Stimulated activated CD8-positive, alpha-beta memory T cell treated with anti-CD3 and anti-CD28 coated beads, Interleukin-4, amount 100 ng/mL, for 4 hours (primary cell): ENCODE results near the gene CD59.
"Not testable (repeated sequence)": the region's sequence is repeated elsewhere in the genome, so short reads cannot be mapped to it uniquely, and the experiment has no call there.

ENCODE experiments used
- DNase-seq, 2 donors: peaks; one replicate each; pipeline ENCODE4 v3.0.0-alpha.2; 2020; ENCODE audit warnings: low read depth in 2 of 2, low spot score in 1 of 2

CD59 gene

GRCh38 chr11:33743291-33743690 is 7.1 kb upstream of the CD59 start:
- DNase-seq = no peak

GRCh38 chr11:33742249-33742851 is 6.1 kb upstream of the CD59 start:
- DNase-seq = no peak

GRCh38 chr11:33741806-33742205 is 5.6 kb upstream of the CD59 start:
- DNase-seq = no peak

- no peak for DNase-seq
These were observed 1.2 kb upstream of the CD59 start for GRCh38 chr11:33737362-33737821.

GRCh38 chr11:33735271-33736147 is 714 bp downstream of the CD59 start:
- no peak for DNase-seq

- DNase-seq = no peak
These were observed 1.6 kb downstream of the CD59 start for GRCh38 chr11:33734441-33735270.

- DNase-seq = no peak
These were observed 2.2 kb downstream of the CD59 start for GRCh38 chr11:33733980-33734379.

GRCh38 chr11:33731723-33732531 is 4.3 kb downstream of the CD59 start:
- DNase-seq = no peak

- no peak for DNase-seq
These were observed 5.5 kb downstream of the CD59 start for GRCh38 chr11:33730716-33731115.

GRCh38 chr11:33729072-33729664 is 7.1 kb downstream of the CD59 start:
- DNase-seq = not testable (repeated sequence)

- not testable (repeated sequence) for DNase-seq
These were observed 8.7 kb downstream of the CD59 start for GRCh38 chr11:33727539-33727938.

- no peak for DNase-seq
These were observed 10.7 kb downstream of the CD59 start for GRCh38 chr11:33725496-33725895.

GRCh38 chr11:33724644-33725035 is 11.6 kb downstream of the CD59 start:
- DNase-seq = no peak

- DNase-seq = no peak
These were observed 12.9 kb downstream of the CD59 start for GRCh38 chr11:33723238-33723881.

- no peak for DNase-seq
These were observed 13.5 kb downstream of the CD59 start for GRCh38 chr11:33722590-33723234.

- no peak for DNase-seq
These were observed 14.2 kb downstream of the CD59 start for GRCh38 chr11:33721984-33722383.

- no peak for DNase-seq
These were observed 14.8 kb downstream of the CD59 start for GRCh38 chr11:33721426-33721825.

GRCh38 chr11:33719587-33719986 is 16.6 kb downstream of the CD59 start:
- DNase-seq = no peak

GRCh38 chr11:33718440-33718839 is 17.8 kb downstream of the CD59 start:
- DNase-seq = no peak
